Measurements from ENCODE around the gene FAM47E.

The FAM47E gene

DNA sequence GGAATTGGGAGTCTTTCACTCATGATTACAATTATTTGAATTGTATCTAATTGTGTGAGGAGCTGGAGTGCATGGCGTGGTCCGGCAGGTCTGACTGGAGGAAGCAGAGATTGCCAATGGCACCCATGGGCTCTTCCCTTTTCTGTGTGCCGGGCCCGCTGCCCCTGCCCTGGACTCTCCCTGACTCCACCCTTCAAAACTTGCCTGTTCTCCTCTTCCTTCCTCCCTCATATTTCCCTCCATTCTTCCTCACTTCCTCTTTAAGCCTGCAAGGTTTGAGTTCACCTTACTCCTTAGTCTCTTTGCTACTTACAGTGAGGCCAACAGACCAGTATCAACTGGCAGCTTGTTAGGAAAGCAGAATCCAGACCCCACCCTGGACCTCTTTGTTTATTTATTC is 48.5 kb downstream of the FAM47E start:
- Histone ChIP-seq H4K20me1 (ENCODE audit: insufficient read depth, low read length) (no peaks in the 10 kb centered on the region), H3K36me3 (replicated peaks; ENCODE audit: low read depth, low read length) (peaks cover 12% of the 10 kb centered on the region), H3K9ac (ENCODE audit: low read length) (no peak overlapping the region), H3K4me1 (ENCODE audit: low read length) (peaks cover 45% of the 10 kb centered on the region), H3K79me2 (ENCODE audit: low read length) (no peaks in the 10 kb centered on the region), H3K27me3 (ENCODE audit: low read depth, low read length) (no peaks in the 10 kb centered on the region), H2AFZ (ENCODE audit: low read depth, low read length) (no peak overlapping the region), H3K9me3 (ENCODE audit: insufficient read depth, low read length) (peaks cover 10% of the 10 kb centered on the region), H3K4me2 (ENCODE audit: low read length) (peak overlapping the region; percentile 26), H3K4me3 (ENCODE audit: low read length) (no peak overlapping the region), H3K27ac (ENCODE audit: low read length) (peak overlapping the region; percentile 83; the same call in 1 of the 2 replicates)
- TF ChIP-seq, protein P1, sequence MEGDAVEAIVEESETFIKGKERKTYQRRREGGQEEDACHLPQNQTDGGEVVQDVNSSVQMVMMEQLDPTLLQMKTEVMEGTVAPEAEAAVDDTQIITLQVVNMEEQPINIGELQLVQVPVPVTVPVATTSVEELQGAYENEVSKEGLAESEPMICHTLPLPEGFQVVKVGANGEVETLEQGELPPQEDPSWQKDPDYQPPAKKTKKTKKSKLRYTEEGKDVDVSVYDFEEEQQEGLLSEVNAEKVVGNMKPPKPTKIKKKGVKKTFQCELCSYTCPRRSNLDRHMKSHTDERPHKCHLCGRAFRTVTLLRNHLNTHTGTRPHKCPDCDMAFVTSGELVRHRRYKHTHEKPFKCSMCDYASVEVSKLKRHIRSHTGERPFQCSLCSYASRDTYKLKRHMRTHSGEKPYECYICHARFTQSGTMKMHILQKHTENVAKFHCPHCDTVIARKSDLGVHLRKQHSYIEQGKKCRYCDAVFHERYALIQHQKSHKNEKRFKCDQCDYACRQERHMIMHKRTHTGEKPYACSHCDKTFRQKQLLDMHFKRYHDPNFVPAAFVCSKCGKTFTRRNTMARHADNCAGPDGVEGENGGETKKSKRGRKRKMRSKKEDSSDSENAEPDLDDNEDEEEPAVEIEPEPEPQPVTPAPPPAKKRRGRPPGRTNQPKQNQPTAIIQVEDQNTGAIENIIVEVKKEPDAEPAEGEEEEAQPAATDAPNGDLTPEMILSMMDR (IDR thresholded peaks at IDR 0.05; ENCODE audit: low read depth, low read length), result no peak
- no peak for TF ChIP-seq EZH2phosphoT487 (IDR thresholded peaks at IDR 0.05; ENCODE audit: low read depth)

DNA sequence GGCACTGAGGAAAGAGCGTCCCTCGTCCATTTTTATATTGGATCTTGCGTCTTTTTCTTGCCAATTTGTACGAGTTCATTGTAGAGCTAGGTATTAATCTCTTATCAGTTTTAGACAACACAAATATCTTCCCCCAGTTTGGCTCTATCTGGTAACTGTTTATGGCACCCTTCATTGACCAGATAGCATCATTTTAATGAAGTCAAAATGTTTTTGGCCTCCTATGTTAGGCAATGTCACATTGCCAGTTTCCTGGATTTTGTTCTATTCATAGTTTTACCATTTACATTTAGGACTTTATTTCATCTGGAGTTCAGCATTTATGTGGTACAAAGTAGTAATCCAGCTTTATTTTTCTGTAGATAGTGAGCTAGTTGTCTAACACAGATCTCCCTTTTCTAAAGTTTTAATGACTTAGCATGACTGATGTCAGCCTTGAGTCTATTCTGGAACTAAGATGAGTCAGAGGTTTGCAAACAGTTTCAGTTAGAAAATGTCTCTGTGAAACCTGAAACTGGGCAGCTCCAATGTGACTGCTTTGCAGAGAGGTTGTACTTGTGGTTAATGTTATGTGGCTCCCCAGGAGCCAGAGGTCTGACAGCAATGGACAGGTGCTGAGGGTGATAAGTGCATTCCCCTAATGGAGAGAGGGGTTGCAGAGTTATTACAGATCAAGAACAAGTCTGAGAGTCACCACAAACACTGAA is 49.7 kb downstream of the FAM47E start:
- Histone ChIP-seq H3K4me3 (ENCODE audit: low read length) (peak overlapping the region; percentile 32; the same call in 1 of the 2 replicates), H3K79me2 (ENCODE audit: low read length) (no peaks in the 10 kb centered on the region), H3K9me3 (ENCODE audit: insufficient read depth, low read length) (peaks cover 10% of the 10 kb centered on the region), H3K27ac (ENCODE audit: low read length) (peak overlapping the region; percentile 83), H3K36me3 (replicated peaks; ENCODE audit: low read depth, low read length) (peaks cover 12% of the 10 kb centered on the region), H4K20me1 (ENCODE audit: insufficient read depth, low read length) (no peaks in the 10 kb centered on the region), H3K9ac (ENCODE audit: low read length) (peak overlapping the region; percentile 36; the same call in 1 of the 2 replicates), H3K4me1 (ENCODE audit: low read length) (peaks cover 41% of the 10 kb centered on the region), H2AFZ (ENCODE audit: low read depth, low read length) (no peak overlapping the region), H3K4me2 (ENCODE audit: low read length) (peak overlapping the region; percentile 69), H3K27me3 (ENCODE audit: low read depth, low read length) (no peaks in the 10 kb centered on the region)
- TF ChIP-seq, protein P1 (IDR thresholded peaks at IDR 0.05; ENCODE audit: low read depth, low read length), result no peak
- TF ChIP-seq EZH2phosphoT487 (IDR thresholded peaks at IDR 0.05; ENCODE audit: low read depth), result no peak

DNA sequence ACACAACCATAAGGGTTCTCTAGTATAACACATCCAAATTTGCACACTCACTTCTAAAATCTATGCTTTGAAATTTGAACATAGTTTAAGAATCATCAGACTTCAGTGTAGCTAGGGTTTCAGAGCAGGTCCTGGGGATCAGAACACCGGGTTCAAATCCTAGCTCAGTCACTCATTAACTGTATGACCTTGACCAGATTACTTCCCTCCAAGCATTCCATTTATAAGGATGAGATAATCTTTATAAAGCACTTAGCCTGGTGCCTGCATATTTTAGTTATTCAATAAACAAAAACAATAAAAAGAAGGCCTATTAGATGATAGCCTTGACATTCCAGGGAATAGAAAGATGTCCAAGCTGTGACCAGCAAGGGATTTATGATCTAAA is 50.2 kb downstream of the FAM47E start:
- H4K20me1 ChIP-seq (ENCODE audit: insufficient read depth, low read length), result no peaks in the 10 kb centered on the region
- TF ChIP-seq, protein P1 (IDR thresholded peaks at IDR 0.05; ENCODE audit: low read depth, low read length), result no peak
- TF ChIP-seq EZH2phosphoT487 (IDR thresholded peaks at IDR 0.05; ENCODE audit: low read depth), result no peak
- no peaks in the 10 kb centered on the region for H3K79me2 ChIP-seq (ENCODE audit: low read length)
- H3K36me3 ChIP-seq (replicated peaks; ENCODE audit: low read depth, low read length), result peaks cover 10% of the 10 kb centered on the region
- H3K4me3 ChIP-seq (ENCODE audit: low read length), result peak overlapping the region; percentile 32
- H3K9ac ChIP-seq (ENCODE audit: low read length), result peak overlapping the region; percentile 36
- no peaks in the 10 kb centered on the region for H3K27me3 ChIP-seq (ENCODE audit: low read depth, low read length)
- H3K27ac ChIP-seq (ENCODE audit: low read length), result peak overlapping the region; percentile 83
- peaks cover 10% of the 10 kb centered on the region for H3K9me3 ChIP-seq (ENCODE audit: insufficient read depth, low read length)
- H2AFZ ChIP-seq (ENCODE audit: low read depth, low read length), result no peak overlapping the region
- H3K4me1 ChIP-seq (ENCODE audit: low read length), result peaks cover 36% of the 10 kb centered on the region
- peak overlapping the region; percentile 69 for H3K4me2 ChIP-seq (ENCODE audit: low read length)

DNA sequence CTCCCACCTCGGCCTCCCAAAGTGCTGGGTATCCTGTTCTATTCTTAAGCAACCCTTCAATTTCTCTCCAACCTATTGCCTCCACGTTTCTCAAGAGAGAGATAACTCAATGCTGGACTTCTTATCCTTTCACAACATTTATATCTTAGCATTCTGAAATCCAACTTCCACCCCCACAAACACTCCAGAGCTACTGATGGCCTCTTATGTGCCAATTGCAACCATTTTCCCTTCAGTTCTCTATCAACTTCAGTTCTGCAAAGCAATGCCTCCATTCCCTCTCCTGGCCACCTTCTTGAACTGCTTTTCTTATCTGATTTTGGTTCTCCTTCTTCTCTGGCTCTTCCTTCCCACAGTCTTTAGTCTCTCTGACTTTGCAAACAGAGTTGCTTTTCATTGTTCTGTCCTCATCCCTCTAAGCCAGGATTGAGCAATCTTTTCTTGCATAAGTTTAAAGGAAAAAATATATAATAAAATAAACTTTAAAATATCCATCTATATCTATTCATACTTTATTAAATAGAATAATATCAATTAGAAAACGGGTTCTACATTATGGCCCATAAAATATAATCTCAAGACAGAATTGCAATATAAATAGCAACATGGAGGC is 51.4 kb downstream of the FAM47E start:
- H3K4me1 ChIP-seq (ENCODE audit: low read length), result peaks cover 35% of the 10 kb centered on the region
- TF ChIP-seq EZH2phosphoT487 (IDR thresholded peaks at IDR 0.05; ENCODE audit: low read depth), result no peak
- TF ChIP-seq, protein P1 (IDR thresholded peaks at IDR 0.05; ENCODE audit: low read depth, low read length), result no peak
- H4K20me1 ChIP-seq (ENCODE audit: insufficient read depth, low read length), result no peaks in the 10 kb centered on the region
- no peaks in the 10 kb centered on the region; the same call in 1 of the 2 replicates for H3K9me3 ChIP-seq (ENCODE audit: insufficient read depth, low read length)
- H3K79me2 ChIP-seq (ENCODE audit: low read length), result no peaks in the 10 kb centered on the region
- H2AFZ ChIP-seq (ENCODE audit: low read depth, low read length), result no peak overlapping the region
- H3K9ac ChIP-seq (ENCODE audit: low read length), result no peak overlapping the region
- no peak overlapping the region for H3K27ac ChIP-seq (ENCODE audit: low read length)
- H3K4me3 ChIP-seq (ENCODE audit: low read length), result no peak overlapping the region
- H3K27me3 ChIP-seq (ENCODE audit: low read depth, low read length), result no peaks in the 10 kb centered on the region
- no peak overlapping the region for H3K4me2 ChIP-seq (ENCODE audit: low read length)
- peaks cover 6% of the 10 kb centered on the region for H3K36me3 ChIP-seq (replicated peaks; ENCODE audit: low read depth, low read length)

All from OCI-LY3 (cell line).